Measurements from ENCODE around the gene DEGS2. TPM values are rescaled to one million over a fixed set of nuclear protein-coding genes. Genes with fewer than 3 reads are reported as not detected.

DEGS2 gene
- total RNA-seq, 1 experiment from 2014 or later = 0.07 TPM

DNA sequence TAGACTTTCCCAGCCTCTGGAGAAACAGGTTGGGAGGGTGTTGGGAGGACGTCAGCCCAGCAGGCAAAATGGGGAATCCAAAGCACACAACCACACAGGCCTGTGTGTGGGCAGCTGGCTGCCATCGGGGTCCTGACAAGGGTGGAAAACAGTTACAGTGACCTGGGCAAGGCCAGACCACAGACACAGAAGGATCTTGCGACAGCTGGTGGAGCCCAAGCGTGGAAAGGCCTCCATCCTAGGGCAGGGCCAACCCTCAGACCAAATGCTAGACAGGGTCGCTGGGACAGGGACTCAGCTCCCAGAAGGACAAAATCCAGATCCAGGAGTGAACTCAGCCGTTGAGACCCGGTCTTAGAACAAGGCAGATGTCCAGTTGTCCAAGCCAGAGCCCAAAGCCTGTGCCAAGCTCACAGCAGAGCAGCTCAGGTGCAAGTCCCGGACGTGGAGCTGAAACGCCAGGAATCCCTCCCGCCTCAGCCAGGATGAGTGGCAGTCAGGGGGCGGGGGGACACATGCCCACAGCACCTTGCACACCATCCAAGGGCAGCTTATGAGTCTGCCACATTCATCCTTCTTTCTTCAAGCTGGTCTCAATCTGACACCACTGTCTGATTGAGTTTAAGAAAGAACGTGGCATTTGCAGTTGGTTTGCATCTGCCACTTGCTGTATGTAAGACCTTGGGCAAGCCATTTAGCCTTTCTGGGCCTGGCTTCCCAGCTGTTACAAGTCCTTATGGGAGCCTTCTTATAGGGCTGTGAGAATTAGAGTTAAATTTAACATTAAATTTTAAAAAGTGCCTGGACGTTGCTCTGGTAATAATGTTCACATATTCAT, 37.6 kb downstream of the DEGS2 start:
- H3K4me1 Mint-ChIP-seq (ENCODE audit: insufficient read depth, unreplicated experiment) = peaks cover 5% of the 10 kb centered on the region
- no peak overlapping the region for H3K27ac Mint-ChIP-seq (ENCODE audit: low read depth, unreplicated experiment)
- intact Hi-C loops (cut with micrococcal nuclease) = no loop called here
- DNase-seq (ENCODE audit: unreplicated experiment) = no peak
- no peaks in the 10 kb centered on the region for H3K27me3 Mint-ChIP-seq (ENCODE audit: insufficient read depth, unreplicated experiment)
- H3K36me3 Mint-ChIP-seq (ENCODE audit: insufficient read depth, unreplicated experiment) = peaks cover 22% of the 10 kb centered on the region
- POLR2A ChIA-PET = interaction anchor here (0.7 kb wide), 1 partner anchor 1689 kb away, joined by 3 read pairs; no protein-coding TSS in a partner anchor
- CTCF ChIA-PET = interaction anchor here (0.5 to 1.3 kb wide), 5 partner anchors 33 to 186 kb away, joined by 3 to 5 read pairs (median 3); no protein-coding TSS in a partner anchor
- no TSS peak for BruUV-seq (replicated peaks)
- no peak overlapping the region for H3K4me3 Mint-ChIP-seq (ENCODE audit: unreplicated experiment)
- TF ChIP-seq CTCF (IDR thresholded peaks at IDR 0.05; ENCODE audit: unreplicated experiment) = no peak
- H3K9me3 Mint-ChIP-seq (ENCODE audit: unreplicated experiment) = no peaks in the 10 kb centered on the region

DNA sequence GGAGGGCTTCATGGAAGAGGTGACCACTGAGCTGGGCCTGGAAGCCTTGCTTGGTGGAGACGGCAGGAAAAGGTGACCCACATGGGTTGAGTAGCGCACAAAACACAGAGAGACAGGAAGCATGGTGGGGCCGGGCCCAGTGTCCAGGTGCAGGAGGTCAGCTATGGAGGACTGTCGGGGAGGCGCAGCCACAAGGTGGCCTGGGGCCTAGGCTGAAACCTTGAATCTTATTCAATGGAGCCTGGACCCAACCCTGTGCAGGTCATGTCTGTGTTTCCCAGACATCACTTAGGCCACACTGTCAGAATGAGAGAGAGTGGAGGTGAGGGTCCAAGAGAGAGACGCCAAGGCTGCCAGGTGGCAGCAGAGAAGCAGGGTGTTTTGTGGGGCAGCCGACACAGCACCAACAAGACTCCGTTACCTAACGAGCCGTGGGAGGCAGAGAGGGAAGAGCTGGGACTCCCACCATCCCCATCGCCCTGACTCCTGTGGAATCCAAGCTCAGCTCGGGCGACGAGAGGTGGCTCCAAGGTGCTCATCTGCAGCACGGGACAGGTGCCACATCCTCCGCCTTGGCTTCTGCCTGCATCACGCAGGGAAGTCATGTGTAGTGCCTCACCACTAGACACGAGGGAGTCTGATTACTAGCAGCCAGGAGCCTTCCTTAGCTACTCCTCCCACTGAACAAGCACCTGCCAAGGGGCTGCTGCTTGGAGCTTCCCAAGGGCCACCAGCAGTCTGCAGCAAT, 38.7 kb downstream of the DEGS2 start:
- no peak overlapping the region for H3K4me3 Mint-ChIP-seq (ENCODE audit: unreplicated experiment)
- no TSS peak for BruUV-seq (replicated peaks)
- ChIA-PET POLR2A (no interaction called here), CTCF (interaction anchor here (0.6 to 1.3 kb wide), 2 partner anchors 49 to 73 kb away, joined by 3 to 5 read pairs; no protein-coding TSS in a partner anchor)
- H3K9me3 Mint-ChIP-seq (ENCODE audit: unreplicated experiment) = no peaks in the 10 kb centered on the region
- TF ChIP-seq CTCF (IDR thresholded peaks at IDR 0.05; ENCODE audit: unreplicated experiment) = no peak
- peaks cover 5% of the 10 kb centered on the region for H3K4me1 Mint-ChIP-seq (ENCODE audit: insufficient read depth, unreplicated experiment)
- H3K27me3 Mint-ChIP-seq (ENCODE audit: insufficient read depth, unreplicated experiment) = no peaks in the 10 kb centered on the region
- no peak overlapping the region for H3K27ac Mint-ChIP-seq (ENCODE audit: low read depth, unreplicated experiment)
- DNase-seq (ENCODE audit: unreplicated experiment) = no peak
- intact Hi-C loops (cut with micrococcal nuclease) = no loop called here
- H3K36me3 Mint-ChIP-seq (ENCODE audit: insufficient read depth, unreplicated experiment) = peaks cover 22% of the 10 kb centered on the region

GRCh38 chr14:100119251-100119650, 40.2 kb downstream of the DEGS2 start:
- Mint-ChIP-seq H3K27me3 (ENCODE audit: insufficient read depth, unreplicated experiment) (no peaks in the 10 kb centered on the region), H3K27ac (ENCODE audit: low read depth, unreplicated experiment) (no peak overlapping the region), H3K9me3 (ENCODE audit: unreplicated experiment) (no peaks in the 10 kb centered on the region), H3K4me3 (ENCODE audit: unreplicated experiment) (no peak overlapping the region), H3K36me3 (ENCODE audit: insufficient read depth, unreplicated experiment) (peaks cover 15% of the 10 kb centered on the region), H3K4me1 (ENCODE audit: insufficient read depth, unreplicated experiment) (no peaks in the 10 kb centered on the region)
- CTCF ChIA-PET = no interaction called here
- no peak for TF ChIP-seq CTCF (IDR thresholded peaks at IDR 0.05; ENCODE audit: unreplicated experiment)
- POLR2A ChIA-PET = no interaction called here
- no peak for DNase-seq (ENCODE audit: unreplicated experiment)
- intact Hi-C loops (cut with micrococcal nuclease) = no loop called here
- no TSS peak for BruUV-seq (replicated peaks)

DNA sequence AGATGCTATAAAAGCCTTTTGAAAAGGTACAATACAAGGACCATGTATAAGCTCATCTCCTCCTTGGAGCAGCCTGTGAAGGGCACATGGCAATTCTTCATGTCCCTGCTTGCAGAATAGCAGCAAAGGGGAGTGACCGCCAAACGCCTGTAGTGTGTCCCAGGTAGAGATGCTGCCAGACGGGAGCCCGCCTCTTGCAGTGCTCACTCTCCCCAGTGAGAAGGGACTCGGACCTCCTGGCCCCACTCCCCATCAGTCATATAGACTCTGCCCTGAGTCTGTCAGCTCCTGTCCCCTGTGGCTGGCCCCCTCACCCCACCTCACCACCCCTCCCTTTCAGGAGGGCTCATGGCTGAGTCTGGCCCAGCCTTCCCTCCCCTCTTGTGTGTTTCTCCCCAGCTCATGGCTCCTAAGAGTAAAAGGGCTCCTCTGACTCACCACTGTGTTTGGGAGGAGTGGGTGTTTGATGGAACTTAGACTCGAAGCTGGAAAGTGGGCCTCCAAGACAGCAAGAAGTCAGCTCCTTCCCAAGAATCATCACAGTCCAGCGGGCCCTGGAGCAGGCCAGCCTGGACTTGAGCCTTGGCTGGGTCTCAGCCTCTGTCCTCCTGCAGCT, 40.9 kb downstream of the DEGS2 start:
- BruUV-seq (replicated peaks) = no TSS peak
- peaks cover 15% of the 10 kb centered on the region for H3K36me3 Mint-ChIP-seq (ENCODE audit: insufficient read depth, unreplicated experiment)
- H3K9me3 Mint-ChIP-seq (ENCODE audit: unreplicated experiment) = no peaks in the 10 kb centered on the region
- DNase-seq (ENCODE audit: unreplicated experiment) = no peak
- POLR2A ChIA-PET = interaction anchor here (0.7 kb wide), 1 partner anchor 74 kb away, joined by 3 read pairs; no protein-coding TSS in a partner anchor
- TF ChIP-seq CTCF (IDR thresholded peaks at IDR 0.05; ENCODE audit: unreplicated experiment) = no peak
- H3K27ac Mint-ChIP-seq (ENCODE audit: low read depth, unreplicated experiment) = no peak overlapping the region
- intact Hi-C loops (cut with micrococcal nuclease) = no loop called here
- H3K4me1 Mint-ChIP-seq (ENCODE audit: insufficient read depth, unreplicated experiment) = no peaks in the 10 kb centered on the region
- no peak overlapping the region for H3K4me3 Mint-ChIP-seq (ENCODE audit: unreplicated experiment)
- CTCF ChIA-PET = interaction anchor here (0.6 to 2.8 kb wide), 3 partner anchors 10 to 1595 kb away, joined by 3 to 18 read pairs (median 3); no protein-coding TSS in a partner anchor
- H3K27me3 Mint-ChIP-seq (ENCODE audit: insufficient read depth, unreplicated experiment) = no peaks in the 10 kb centered on the region

Measured in MCF 10A (cell line).